ENCODE results near the gene LRRC75A.

DNA sequence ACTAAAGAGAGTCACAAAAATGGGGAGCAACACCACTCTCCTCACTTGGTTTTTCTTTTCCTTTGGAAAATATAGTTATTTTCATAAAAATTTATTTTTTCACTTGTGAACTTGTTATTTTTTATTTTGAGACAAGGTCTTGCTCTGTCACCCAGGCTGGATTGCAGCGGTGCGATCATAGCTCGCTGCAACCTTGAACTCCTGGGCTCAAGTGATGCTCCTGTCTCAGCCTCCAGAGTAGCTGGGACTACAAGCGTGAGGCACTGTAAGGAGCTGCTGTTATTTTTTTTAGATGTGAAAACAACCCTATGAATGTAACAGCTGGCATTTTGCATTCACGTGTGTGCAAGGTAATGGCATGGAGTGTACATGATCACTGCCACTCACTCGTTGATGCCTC, 24.9 kb downstream of the LRRC75A start:
- TF ChIP-seq, protein P1, sequence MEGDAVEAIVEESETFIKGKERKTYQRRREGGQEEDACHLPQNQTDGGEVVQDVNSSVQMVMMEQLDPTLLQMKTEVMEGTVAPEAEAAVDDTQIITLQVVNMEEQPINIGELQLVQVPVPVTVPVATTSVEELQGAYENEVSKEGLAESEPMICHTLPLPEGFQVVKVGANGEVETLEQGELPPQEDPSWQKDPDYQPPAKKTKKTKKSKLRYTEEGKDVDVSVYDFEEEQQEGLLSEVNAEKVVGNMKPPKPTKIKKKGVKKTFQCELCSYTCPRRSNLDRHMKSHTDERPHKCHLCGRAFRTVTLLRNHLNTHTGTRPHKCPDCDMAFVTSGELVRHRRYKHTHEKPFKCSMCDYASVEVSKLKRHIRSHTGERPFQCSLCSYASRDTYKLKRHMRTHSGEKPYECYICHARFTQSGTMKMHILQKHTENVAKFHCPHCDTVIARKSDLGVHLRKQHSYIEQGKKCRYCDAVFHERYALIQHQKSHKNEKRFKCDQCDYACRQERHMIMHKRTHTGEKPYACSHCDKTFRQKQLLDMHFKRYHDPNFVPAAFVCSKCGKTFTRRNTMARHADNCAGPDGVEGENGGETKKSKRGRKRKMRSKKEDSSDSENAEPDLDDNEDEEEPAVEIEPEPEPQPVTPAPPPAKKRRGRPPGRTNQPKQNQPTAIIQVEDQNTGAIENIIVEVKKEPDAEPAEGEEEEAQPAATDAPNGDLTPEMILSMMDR (IDR thresholded peaks at IDR 0.05), result no peak
- TF ChIP-seq ZFX (IDR thresholded peaks at IDR 0.05; ENCODE audit: borderline replicate concordance), result no peak
